Measurements from ENCODE around the gene PCDHGC4.

Gene PCDHGC4

DNA sequence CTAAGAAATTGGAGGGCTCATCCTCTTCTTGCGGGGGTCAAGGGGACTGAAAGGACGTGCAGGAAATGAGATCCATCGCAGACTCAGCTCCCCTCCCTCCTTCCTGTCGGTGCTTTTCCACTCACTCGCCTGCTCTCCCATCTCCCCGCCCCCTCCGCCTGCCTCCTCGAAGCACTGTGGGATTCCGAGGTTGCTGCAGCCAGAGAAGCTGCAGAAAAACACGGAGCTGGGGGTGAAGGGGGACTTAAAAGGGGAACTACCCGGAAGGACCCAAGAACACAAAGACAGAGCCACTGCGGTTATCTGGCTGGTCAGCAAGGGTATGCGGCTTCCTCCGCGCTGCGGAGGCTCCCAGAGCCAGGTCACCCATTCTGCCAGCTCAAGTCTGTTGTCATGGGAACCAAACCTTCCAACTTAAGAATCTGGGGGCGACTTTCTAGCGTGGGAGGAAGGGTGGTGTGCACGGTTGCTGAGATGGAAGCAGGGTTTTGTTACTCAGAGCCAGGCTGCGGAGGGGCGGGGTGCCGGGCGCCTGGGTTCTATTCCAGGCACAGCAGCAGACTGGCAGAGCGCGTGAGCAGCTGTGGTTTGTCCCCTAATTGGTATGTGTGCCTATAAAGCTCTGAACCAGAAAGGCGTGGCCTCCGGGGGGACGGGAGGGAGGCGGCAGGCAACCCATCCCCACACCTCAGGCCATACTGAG, 28.9 kb downstream of the PCDHGC4 start:
- no peak overlapping the region for H3K27ac ChIP-seq
- TF ChIP-seq, protein P1, sequence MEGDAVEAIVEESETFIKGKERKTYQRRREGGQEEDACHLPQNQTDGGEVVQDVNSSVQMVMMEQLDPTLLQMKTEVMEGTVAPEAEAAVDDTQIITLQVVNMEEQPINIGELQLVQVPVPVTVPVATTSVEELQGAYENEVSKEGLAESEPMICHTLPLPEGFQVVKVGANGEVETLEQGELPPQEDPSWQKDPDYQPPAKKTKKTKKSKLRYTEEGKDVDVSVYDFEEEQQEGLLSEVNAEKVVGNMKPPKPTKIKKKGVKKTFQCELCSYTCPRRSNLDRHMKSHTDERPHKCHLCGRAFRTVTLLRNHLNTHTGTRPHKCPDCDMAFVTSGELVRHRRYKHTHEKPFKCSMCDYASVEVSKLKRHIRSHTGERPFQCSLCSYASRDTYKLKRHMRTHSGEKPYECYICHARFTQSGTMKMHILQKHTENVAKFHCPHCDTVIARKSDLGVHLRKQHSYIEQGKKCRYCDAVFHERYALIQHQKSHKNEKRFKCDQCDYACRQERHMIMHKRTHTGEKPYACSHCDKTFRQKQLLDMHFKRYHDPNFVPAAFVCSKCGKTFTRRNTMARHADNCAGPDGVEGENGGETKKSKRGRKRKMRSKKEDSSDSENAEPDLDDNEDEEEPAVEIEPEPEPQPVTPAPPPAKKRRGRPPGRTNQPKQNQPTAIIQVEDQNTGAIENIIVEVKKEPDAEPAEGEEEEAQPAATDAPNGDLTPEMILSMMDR (conservative IDR thresholded peaks at IDR 0.05) = no peak
- TF ChIP-seq ZFX (IDR thresholded peaks at IDR 0.05) = no peak

- TF ChIP-seq, protein P1 (conservative IDR thresholded peaks at IDR 0.05) = no peak
- TF ChIP-seq ZFX (IDR thresholded peaks at IDR 0.05) = no peak
- H3K27ac ChIP-seq = no peak overlapping the region
Measured at GRCh38 chr5:141514330-141515133, 29.7 kb downstream of the PCDHGC4 start.

DNA sequence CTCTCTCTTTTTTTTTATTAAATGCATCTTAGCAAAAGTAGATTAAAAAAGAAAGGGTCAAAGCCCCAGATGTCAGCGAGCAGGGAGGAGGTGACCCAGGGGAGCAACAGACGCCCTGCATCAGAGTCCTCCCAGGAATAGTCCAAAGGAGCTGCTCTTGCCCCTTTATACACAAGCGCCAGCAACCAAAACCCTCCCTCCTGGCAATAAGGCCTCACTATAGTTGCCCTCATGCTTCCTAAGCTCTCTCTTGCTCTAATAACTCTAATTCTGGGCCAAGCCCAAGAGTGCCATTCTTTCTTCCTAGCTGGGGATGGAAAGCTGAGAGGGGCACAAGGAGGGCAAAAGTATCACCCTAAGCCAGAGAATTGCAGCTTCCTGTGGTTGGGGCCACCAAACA, 30.3 kb downstream of the PCDHGC4 start:
- TF ChIP-seq, protein P1 (conservative IDR thresholded peaks at IDR 0.05) = no peak
- TF ChIP-seq ZFX (IDR thresholded peaks at IDR 0.05) = no peak
- H3K27ac ChIP-seq = no peak overlapping the region

GRCh38 chr5:141515946-141516671, 31.3 kb downstream of the PCDHGC4 start:
- H3K27ac ChIP-seq = no peak overlapping the region
- TF ChIP-seq, protein P1 (conservative IDR thresholded peaks at IDR 0.05) = no peak
- TF ChIP-seq ZFX (IDR thresholded peaks at IDR 0.05) = no peak

- TF ChIP-seq, protein P1 (conservative IDR thresholded peaks at IDR 0.05) = no peak
- TF ChIP-seq ZFX (IDR thresholded peaks at IDR 0.05) = no peak
- no peak overlapping the region for H3K27ac ChIP-seq
Measured at GRCh38 chr5:141516672-141517025, 31.8 kb downstream of the PCDHGC4 start.

DNA sequence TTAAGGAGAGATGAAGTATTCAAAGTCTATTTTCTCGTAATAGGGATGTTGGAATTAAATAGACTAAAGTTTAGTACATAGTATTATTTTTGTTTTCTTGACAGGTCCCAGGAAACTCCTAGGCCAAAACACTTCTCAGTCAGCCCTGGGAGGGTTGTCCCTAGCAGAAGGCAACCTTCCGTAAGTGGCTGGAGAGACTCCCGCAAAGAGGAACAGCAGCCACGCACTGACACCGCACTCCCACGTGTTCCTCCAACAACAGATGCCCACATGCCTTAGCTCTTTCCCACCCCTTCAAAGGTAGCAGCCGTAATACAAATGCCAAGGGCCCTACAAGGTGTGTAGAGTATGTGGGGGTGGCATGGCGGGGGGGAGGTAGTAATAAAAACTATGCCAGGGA, 32.5 kb downstream of the PCDHGC4 start:
- H3K27ac ChIP-seq = no peak overlapping the region
- TF ChIP-seq, protein P1 (conservative IDR thresholded peaks at IDR 0.05) = no peak
- no peak for TF ChIP-seq ZFX (IDR thresholded peaks at IDR 0.05)
